ENCODE data around the gene SCLT1.
"Not testable (repeated sequence)": the region's sequence is repeated elsewhere in the genome, so short reads cannot be mapped to it uniquely, and the experiment has no call there.

SCLT1 gene

DNA sequence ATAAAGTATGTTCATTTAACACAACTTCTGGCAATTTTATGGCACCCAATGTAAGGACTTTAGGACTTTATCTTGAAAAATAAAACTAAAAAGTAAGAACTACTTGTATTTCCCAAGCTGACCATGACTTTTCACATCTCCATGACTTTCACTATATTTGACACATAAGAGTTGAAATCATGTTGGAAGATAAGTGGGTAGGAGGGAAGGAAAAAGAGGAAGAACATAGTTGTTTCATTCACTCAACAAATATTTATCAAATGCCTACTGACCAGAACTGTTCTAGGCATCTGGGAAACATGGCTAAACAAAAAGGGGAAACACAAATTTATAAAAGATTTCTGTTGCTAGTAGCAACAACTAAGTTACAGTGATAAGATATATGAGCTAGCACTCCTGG lies 16.0 kb downstream of the SCLT1 start:
- no peak for DNase-seq (ENCODE audit: low read depth)

DNA sequence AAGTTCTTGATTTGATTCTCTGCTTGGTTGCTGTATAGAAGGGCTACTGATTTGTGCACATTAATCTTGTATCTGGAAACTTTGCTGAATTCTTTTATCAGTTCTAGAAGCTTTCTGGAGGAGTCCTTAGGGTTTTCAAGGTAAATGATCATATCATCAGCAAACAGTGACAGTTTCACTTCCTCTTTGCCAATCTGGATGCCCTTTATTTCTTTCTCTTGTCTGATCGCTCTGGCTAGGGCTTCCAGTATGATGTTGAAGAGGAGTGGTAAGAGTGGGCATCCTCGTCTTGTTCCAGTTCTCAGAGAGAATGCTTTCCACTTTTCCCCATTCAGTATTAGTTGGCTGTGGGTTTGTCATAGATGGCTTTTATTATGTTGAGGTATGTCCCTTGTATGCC lies 23.8 kb downstream of the SCLT1 start:
- DNase-seq (ENCODE audit: low read depth), result not testable (repeated sequence)

DNA sequence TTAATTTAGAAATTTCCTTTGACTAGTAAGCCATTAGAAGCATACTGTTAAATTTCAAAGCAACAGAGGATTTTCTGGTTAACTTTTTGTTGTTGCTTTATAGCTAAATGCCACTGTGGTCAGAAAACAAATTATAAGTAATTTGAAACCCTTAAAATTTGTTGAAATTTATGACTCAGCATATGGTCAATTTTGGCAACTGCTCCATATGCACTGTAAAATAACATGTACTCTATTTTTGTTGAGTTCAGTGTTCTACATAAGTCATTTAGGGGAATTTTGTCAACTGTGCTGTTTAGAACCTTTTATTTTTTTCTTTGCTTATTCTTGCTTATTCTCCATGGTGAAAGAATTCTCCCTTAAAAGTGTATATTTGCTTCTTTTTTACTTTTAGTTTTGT lies 28.6 kb downstream of the SCLT1 start:
- DNase-seq (ENCODE audit: low read depth), result peak; percentile 61

DNA sequence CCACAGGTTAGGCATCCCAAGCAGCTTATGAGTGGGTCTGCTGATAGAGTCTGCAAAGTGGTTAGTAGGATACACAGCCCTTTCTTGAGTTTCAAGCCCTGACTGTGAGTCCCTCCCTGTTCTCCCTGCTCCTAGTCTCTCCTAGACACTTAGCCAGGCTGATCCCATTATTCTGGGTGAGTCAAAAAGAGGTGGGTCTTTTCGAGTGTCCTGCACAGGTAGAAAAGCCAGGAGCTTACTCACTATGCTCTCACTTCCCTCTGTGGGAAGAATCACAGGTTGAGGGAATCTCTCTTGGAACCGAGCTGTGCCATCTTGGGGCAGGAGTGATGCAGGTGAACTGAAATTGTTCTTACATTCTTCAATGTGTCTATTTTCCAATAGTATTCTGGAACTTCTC lies 29.7 kb downstream of the SCLT1 start:
- no peak for DNase-seq (ENCODE audit: low read depth)

DNA sequence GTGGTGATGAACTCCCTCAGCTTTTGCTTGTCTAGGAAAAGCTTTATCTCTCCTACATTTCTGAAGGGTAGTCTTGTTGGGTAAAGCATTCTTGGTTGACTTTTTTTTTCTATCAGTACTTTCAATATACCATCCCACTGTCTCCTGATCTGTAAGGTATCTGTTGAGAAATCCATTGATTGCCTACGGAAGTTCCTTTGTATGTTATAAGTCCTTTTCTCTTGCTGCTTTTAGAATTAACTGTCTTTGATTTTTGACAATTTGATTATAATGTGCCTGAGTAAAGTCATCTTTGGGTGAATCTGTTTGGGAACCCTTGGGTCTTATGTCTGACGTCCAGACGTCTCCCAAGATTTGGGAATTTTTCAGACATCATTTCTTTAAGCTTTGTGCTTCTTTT lies 30.8 kb downstream of the SCLT1 start:
- DNase-seq (ENCODE audit: low read depth), result no peak

DNA sequence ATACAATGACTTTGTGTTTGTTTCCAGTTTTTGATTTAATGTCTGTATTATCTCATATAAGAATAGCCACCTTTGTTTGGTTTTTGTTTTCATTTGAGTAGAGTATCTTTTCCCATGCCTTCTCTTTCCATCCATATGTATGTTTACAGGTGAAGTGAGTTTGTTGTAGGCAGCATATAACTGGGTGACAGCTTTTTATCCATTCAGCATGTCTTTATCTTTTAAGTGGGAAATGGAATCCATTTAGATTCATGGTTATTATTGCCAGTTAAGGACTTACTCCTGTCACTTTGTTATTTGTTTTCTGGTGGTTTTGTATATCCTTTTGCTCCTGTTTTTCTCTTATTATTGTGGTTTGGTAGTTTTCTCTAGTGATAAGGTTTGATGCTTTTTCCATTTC lies 34.3 kb downstream of the SCLT1 start:
- no peak for DNase-seq (ENCODE audit: low read depth)

DNA sequence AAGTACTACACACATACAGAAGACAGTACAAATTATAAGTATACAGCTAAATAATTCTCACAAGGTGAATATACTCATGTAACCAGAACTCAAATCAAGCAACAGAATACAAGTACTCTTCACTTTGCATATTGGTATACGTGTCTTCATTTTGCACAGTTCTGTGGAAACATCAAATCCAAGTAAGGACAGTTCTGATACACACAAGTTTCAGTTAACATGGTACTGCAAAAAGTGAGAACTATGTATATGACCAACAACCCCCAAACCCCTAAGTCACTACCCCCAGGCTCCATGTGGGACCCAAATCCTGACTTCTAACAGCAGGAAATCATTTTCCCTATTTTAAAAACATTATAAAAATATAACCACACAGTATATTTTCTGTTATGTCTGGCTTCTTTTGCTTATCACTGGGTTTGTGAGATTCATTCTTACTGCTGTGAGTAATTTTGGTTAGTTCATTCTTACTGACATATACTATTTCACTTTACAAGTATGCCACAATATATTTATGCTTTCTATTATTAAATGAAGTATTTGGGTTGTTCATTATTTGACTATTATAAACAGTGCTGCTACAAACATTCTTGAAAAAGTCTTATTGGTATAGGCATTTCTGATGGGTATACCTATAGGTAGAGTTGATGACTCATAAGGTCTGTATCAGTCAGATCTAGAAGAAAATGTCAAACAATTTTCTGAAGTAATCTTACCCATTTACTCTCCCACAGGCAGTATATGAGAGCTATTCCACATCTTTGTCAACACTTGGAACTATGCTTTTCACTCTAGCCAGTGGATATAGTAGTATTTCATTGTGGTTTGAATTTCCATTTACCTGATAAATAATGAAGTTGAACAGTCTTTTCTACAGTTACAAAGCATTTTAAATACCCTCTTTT lies 47.0 kb downstream of the SCLT1 start:
- no peak for DNase-seq (ENCODE audit: low read depth)

DNA sequence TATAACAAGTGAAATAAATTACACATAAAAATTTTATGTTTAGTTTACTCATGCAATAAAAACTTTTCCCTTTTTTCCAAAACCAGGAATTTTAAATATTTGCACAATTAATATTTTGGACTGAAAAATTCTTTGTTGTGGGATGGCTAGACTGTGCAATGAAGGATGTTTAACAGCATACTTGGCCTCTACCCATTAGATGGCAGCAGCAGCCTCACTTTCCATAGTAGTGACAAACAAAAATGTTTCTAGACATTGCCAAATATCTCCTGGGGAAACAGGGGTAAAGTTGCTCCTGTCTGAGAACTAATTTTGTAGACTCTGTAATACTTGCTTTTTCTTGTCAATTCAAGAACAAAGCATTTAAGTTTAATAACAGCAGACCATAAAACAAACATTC lies 49.8 kb downstream of the SCLT1 start:
- DNase-seq (ENCODE audit: low read depth), result peak; percentile 51

DNA sequence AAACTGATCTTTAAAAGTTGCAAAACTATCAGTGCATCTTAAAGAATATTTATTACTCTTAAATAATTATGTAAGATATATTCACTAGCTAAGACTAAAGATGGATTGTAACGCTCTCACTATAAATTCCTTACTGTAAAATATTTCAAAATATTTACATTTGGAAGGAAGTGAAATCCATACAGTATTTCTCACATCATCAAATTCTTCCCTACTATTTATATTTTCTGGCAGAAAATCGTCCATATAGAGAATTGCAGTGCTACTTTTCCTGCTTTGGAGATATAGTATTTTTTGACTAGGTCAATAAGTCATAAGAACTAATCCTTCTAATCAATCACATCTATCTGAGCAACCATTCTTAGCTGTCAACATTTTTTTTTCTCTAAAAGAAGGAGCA lies 52.9 kb downstream of the SCLT1 start:
- DNase-seq (ENCODE audit: low read depth), result no peak

DNA sequence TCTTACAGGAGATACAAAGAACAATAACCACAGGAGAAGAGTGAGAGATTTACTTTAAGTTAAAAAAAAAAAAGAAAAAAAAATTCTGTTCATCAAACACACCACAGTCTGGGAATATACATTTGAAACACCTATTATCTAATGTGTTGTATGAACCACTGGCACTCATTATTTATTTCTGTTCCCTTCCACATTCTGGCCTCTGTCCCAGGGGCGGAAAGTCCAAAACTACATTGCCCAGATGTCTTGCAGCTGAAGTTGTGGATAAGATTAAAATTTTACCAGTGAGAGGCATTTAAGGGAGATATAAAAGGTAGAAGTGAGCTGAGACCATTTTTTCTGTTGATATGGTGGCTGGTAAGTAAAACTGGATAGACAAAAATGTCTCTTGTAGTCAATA lies 56.2 kb downstream of the SCLT1 start:
- DNase-seq (ENCODE audit: low read depth), result no peak

DNA sequence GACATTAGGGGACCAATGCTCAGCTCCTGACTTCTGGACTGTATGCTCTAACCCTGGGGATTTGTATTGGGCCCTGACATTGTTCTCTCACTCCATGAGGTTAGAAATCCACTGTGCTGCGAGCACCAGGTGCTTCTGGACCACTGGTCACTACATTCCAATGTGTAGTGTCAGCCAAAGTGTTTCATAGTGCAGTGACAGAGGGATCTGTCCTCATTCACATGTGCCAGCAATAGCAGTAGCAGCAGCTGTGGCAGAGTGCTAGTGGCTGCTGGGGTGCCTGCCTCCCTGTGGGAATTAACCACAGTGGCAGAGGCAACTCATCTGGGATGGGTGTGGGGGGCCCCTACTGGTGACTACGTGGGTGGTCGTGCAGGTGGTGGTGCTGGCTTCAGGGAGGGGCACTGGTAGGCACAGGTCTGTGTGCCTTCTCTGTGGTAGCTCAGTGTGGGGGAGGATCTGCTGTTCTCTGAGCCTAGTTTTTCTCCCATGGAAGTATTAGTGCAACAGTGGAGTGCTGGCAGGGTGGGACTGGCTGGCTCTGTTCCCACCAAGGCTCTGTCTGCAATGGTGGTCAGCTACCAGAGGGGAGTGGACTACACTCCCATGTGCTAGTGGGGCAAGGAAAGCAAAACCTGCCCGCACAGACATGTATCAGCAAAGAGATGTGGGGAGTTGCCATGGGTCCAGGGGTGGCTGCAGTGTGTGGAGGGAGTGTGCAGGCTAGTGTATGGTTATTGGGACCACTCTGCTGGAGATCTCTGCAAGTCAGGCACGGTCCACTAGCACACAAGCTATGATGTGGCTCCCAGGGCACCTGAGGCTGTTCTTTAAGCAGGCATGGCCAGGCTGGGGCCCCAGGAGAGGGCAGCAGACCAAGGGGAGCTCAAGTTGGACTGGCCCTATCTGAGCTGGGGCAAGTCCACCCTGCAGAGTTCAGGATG lies 78.5 kb downstream of the SCLT1 start:
- DNase-seq (ENCODE audit: low read depth), result no peak

DNA sequence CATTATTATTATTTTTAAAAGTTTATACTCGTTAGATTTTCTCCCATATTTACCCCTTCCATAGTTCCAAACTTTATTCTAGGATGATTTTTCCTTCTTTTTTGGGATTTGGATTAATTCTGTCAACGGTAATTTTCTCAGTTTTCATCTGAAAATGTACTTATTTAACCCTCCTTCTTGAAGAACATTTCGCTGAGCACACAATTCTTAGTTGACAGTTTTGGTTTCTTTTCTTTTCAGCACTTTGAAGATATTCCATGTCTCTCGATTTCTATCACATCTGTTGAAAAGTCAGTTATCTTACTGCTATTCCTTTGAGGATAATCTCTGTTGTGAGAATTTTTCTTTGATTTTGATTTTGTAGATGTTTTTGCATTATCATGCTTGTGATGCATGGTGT lies 85.2 kb downstream of the SCLT1 start:
- DNase-seq (ENCODE audit: low read depth), result no peak

DNA sequence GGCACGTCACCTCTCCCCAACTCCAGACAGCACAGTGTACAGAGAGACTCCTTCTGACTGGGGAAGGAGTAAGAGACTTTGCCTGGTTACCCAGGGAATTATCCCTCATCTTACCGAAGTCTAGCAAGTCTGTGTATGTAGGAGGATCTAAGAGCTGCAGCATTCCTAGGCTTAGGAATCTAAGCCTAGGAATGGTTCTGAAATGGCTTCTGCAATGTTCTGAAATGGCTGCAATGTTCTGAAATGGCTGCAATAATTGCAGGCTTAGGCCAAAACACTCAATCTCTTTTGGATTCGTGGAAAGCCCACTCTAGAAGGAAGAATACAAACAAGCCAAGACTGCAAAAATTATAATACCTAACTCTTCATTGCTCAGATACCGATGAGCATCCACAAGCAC lies 106.4 kb downstream of the SCLT1 start:
- DNase-seq (ENCODE audit: low read depth), result no peak

DNA sequence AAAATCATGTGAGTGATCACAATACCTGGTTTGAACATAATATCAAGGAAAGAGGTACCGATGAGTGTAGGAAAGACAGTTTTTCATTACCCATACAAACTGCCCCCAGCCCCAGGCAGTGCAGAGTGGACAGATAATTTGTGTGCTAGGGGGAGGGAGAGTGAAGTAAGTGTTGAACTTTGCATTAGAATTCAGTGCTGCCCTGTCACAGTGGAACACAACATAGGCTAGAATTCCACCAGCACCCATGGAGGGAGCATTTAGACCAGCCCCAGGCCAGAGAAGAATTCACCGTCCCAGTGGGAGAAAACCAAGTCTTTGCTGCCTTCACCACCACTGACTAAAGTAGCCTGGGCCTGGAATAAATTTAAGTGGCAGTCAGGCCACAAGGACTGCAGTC lies 107.3 kb downstream of the SCLT1 start:
- DNase-seq (ENCODE audit: low read depth), result no peak

DNA sequence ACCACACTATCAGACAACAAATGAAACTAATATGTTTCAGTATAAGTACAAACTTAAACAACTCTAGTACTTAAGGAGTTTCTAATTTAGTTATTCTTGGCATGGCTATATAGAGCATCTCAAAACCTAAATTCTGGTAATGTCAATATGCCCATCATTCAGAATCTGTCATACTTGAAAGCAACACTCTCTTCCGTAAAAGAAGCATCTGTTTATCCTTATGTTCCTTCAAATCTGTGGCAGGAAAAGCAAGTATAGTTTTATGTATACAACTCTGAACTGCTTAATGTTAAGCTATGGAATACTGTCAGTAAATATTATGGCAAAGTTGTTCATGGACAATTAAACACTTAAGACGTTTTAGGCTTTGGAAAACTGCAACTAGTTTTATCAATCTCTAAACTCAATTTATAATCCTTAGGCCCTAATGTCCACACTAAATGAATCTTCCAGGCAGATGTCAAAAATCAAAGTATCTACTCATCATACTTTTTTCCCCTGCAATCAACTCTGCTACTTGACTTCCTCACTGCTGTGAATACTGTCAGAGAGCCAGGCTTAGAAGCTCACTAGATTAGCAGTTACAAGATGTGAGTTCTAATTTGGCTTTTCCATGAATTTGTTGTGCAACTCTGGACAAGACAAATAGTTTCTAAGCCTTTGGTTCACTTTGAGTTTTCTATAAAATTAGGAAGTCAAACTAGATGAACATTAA lies 109.4 kb downstream of the SCLT1 start:
- DNase-seq (ENCODE audit: low read depth), result no peak

DNA sequence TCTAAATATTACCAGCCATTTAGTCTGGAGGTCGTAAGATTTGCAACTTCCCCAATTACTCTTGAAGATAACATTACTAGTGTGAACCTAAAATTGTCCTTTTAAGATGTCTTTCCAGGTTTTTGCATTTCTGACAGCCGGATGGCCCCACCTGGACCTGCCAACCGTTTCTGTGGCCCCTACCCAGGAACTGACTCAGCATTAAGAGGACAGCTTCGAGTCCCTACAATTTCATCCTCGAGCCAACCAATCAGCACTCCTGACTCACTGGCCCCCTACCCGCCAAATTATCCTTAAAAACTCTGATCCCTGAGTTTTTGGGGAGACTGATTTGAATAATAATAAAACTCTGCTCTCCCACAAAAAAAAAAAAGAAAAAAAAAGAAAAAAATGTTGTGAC lies 112.0 kb downstream of the SCLT1 start:
- no peak for DNase-seq (ENCODE audit: low read depth)

DNA sequence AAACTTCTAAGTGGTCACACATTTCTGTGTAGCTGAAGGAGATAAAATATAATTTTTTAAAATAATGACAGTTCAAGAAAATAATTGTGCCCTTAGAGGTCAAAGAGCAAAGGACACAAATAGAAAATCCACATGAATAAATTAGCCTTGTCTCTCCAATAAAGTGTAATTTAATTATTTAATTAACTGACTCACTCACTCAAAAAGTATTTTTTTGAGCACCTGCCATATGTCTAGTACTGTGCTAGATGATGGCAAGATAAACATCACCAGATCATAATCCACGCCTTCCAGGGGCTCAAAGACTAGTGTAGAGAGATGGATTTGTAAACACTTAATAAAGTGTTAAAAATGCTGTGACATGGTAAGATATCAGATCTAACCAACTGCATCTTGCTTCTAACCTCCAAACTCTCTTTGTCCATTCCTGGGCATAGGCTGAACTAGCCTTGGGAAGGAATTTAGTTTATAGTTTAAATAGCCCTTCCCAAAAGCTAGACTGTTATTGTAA lies 112.5 kb downstream of the SCLT1 start:
- no peak for DNase-seq (ENCODE audit: low read depth)

DNA sequence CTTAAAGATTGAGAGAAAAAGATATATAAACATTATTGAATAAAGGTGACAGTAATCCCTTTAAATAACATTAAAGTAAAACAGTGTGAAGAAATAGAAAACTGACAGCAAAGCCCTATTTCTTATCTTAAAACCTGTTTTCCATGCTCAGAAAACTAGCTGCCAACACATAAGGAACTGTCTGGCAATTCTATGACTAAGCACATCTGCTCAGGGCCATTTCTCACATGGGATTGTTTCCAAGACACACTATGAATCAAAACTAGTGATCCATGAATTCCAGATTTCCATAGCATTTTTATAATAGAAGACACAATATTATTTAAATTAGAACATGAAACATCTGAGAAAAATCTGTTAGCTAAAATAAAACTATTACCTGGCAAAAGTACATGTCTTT lies 113.4 kb downstream of the SCLT1 start:
- peak; percentile 75 for DNase-seq (ENCODE audit: low read depth)

DNA sequence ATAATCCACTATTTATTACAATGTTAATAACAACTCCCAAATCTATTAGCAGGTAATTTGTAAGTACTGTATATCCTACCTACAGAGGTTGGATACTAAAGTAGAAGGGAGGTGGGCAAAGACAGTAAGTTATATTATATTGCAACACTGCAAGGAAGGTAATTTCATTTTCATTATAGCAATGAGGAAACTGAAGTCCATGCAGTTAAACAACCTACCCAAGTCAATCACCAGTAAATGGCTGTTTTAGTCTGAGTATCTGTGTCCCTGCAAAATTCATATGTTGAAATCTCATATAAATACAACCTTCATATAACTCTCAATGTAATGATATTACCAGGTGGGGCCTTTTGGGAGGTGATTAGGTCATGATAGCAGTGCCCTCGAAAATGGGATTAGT lies 114.4 kb downstream of the SCLT1 start:
- no peak for DNase-seq (ENCODE audit: low read depth)

DNA sequence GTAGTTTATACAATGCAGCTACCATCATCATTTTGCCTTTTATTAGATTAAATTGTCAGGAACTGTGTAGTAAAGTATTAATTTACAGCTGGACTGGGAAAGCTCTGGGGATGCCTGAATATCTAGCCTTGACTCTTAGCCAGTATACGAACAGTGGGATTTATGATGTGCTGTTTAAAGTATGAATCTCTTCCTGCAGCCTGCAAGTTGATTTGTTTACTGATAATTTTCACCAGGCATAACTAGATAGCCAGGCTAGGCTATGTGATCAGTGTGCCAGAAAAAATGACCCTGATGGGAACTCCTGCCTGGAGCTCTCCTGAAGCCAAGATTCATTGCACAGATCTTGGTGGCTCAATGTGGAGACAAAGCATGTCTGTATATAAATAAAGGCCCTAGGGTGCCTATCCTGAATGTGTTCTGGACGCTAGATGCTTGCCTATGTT lies 119.2 kb downstream of the SCLT1 start:
- peak; percentile 57 for DNase-seq (ENCODE audit: low read depth)

DNA sequence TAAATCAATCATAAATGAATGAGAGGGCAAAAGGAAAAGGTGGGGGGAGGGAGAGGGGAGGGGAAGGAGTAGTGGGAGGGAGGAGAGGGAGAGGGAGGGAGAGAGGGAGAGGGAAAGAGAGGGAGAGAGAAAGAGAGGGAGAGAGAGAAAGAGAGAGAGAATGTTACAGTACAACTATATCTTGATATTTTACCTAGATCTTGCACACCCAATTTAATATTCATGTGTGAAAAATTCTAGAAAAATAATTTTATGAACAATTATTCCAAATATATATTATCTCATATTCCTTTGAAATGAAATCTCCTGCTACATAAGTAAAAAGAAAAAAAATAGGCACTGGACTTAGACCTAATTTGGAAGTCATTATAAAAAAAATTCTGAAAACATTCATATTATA lies 120.0 kb downstream of the SCLT1 start:
- no peak for DNase-seq (ENCODE audit: low read depth)

DNA sequence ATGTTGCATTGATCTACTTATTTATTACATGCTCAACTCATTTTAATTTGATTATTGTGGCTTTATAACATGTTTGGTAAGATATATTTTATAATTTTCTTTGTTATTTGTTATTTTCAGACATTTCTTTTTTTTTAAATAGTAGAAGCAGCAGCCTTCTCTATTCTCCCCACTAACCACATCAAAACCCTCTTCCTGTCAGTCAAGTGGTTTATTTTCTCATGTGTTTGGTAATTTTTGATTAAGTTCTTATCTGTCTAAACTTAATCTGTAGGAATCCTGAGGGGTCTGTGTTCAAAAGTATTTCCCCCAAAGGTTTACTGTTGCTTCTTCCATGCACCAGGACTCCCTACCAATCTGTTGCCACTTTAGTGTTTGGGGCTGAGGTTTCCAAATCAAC lies 131.9 kb downstream of the SCLT1 start:
- no peak for DNase-seq (ENCODE audit: low read depth)

Data from EH (cell line).